ENCODE measurements around the gene ZFHX3.

Gene ZFHX3

GRCh38 chr16:72824027-72824426, 223.9 kb downstream of the ZFHX3 start:
- DNase-seq (ENCODE audit: low spot score) = no peak

GRCh38 chr16:72821185-72821950, 226.6 kb downstream of the ZFHX3 start:
- no peak for DNase-seq (ENCODE audit: low spot score)

GRCh38 chr16:72819345-72819744, 228.6 kb downstream of the ZFHX3 start:
- no peak for DNase-seq (ENCODE audit: low spot score)

- no peak for DNase-seq (ENCODE audit: low spot score)
Observed at GRCh38 chr16:72818236-72818845, 229.6 kb downstream of the ZFHX3 start.

GRCh38 chr16:72815348-72816318, 232.3 kb downstream of the ZFHX3 start:
- no peak for DNase-seq (ENCODE audit: low spot score)

GRCh38 chr16:72814226-72814625, 233.7 kb downstream of the ZFHX3 start:
- no peak for DNase-seq (ENCODE audit: low spot score)

GRCh38 chr16:72812672-72813071, 235.3 kb downstream of the ZFHX3 start:
- DNase-seq (ENCODE audit: low spot score) = no peak

GRCh38 chr16:72811876-72812275, 236.1 kb downstream of the ZFHX3 start:
- no peak for DNase-seq (ENCODE audit: low spot score)

- DNase-seq (ENCODE audit: low spot score) = no peak
Observed at GRCh38 chr16:72811188-72811720, 236.7 kb downstream of the ZFHX3 start.

GRCh38 chr16:72810480-72810879, 237.4 kb downstream of the ZFHX3 start:
- no peak for DNase-seq (ENCODE audit: low spot score)

- DNase-seq (ENCODE audit: low spot score) = no peak
Observed at GRCh38 chr16:72809446-72809845, 238.5 kb downstream of the ZFHX3 start.

- DNase-seq (ENCODE audit: low spot score) = no peak
Observed at GRCh38 chr16:72808754-72809153, 239.2 kb downstream of the ZFHX3 start.

GRCh38 chr16:72807245-72807644, 240.7 kb downstream of the ZFHX3 start:
- DNase-seq (ENCODE audit: low spot score) = no peak

GRCh38 chr16:72805486-72805885, 242.4 kb downstream of the ZFHX3 start:
- DNase-seq (ENCODE audit: low spot score) = no peak

GRCh38 chr16:72800524-72801161, 247.3 kb downstream of the ZFHX3 start:
- DNase-seq (ENCODE audit: low spot score) = no peak

GRCh38 chr16:72798264-72798663, 249.7 kb downstream of the ZFHX3 start:
- DNase-seq (ENCODE audit: low spot score) = no peak

- no peak for DNase-seq (ENCODE audit: low spot score)
Observed at GRCh38 chr16:72797621-72798020, 250.3 kb downstream of the ZFHX3 start.

- DNase-seq (ENCODE audit: low spot score) = no peak
Observed at GRCh38 chr16:72796222-72796621, 251.7 kb downstream of the ZFHX3 start.

- no peak for DNase-seq (ENCODE audit: low spot score)
Observed at GRCh38 chr16:72794986-72795385, 252.9 kb downstream of the ZFHX3 start.

- no peak for DNase-seq (ENCODE audit: low spot score)
Observed at GRCh38 chr16:72794319-72794718, 253.6 kb downstream of the ZFHX3 start.

- DNase-seq (ENCODE audit: low spot score) = no peak
Observed at GRCh38 chr16:72793716-72794115, 254.2 kb downstream of the ZFHX3 start.

- no peak for DNase-seq (ENCODE audit: low spot score)
Observed at GRCh38 chr16:72793017-72793416, 254.9 kb downstream of the ZFHX3 start.

Data from NAMALWA (cell line).